GM13976 (cell line): Measurements from ENCODE around the gene ZNF225.

Experiments
- DNase-seq: peaks from one replicate; pipeline ENCODE4 v3.0.0; 2012; ENCODE audit warnings: low spot score
- CTCF ChIP-seq: IDR thresholded peaks from 2 replicates; pipeline ENCODE4 v1.5.1; 2012; ENCODE audit warnings: borderline replicate concordance, mild to moderate bottlenecking; ENCODE audit not compliant: insufficient read depth; ENCODE audit errors: extremely low read depth, missing control alignments, control extremely low read depth
- in situ Hi-C: fragments of 300-500 bp; cut with MboI; formaldehyde crosslinking; loops from one replicate; pipeline ENCODE4 v1.12.0; 2022; ENCODE audit warnings: low sequenced_read_pairs, mixed read lengths, inconsistent platforms; ENCODE audit not compliant: unreplicated experiment

The ZNF225 gene

GRCh38 chr19:44092108-44092507 lies 21.1 kb upstream of the ZNF225 start:
- DNase-seq: no peak
- in situ Hi-C loops: no loop called here
- no peak for TF ChIP-seq CTCF

- peak; percentile 90 for DNase-seq
- in situ Hi-C loops: no loop called here
- no peak for TF ChIP-seq CTCF
These were observed 19.1 kb upstream of the ZNF225 start, which contains the start of gene ZNF224 for GRCh38 chr19:44093931-44094765. Gene ZNF224 (plus strand): TSS chr19:44094361. CDS start chr19:44097874, 3,513 bp downstream.

- DNase-seq: no peak
- in situ Hi-C loops: no loop called here
- TF ChIP-seq CTCF: no peak
These were observed 5.4 kb upstream of the ZNF225 start for GRCh38 chr19:44107751-44108150.

- TF ChIP-seq CTCF: no peak
- in situ Hi-C loops: no loop called here
- DNase-seq: no peak
These were observed 3.7 kb upstream of the ZNF225 start for GRCh38 chr19:44109458-44109857.

GRCh38 chr19:44111910-44112463 lies 1.2 kb upstream of the ZNF225 start:
- in situ Hi-C loops: no loop called here
- no peak for DNase-seq
- TF ChIP-seq CTCF: no peak

- in situ Hi-C loops: no loop called here
- DNase-seq: peak; percentile 12
- TF ChIP-seq CTCF: no peak
These were observed 429 bp upstream of the ZNF225 start for GRCh38 chr19:44112802-44113137.
